ENCODE measurements around the gene MCTP2.

The MCTP2 gene

GRCh38 chr15:94230883-94231722 is at the start of gene MCTP2:
TSS of gene MCTP2 (plus strand) at chr15:94231561. CDS start at chr15:94298266, 66,705 bp downstream.
- DNase-seq = peak; percentile 92

GRCh38 chr15:94182883-94183282 is 48.5 kb upstream of the MCTP2 start:
- peak; percentile 9 for DNase-seq

GRCh38 chr15:94185547-94186236 is 45.7 kb upstream of the MCTP2 start:
- no peak for DNase-seq

- no peak for DNase-seq
Observed at GRCh38 chr15:94186770-94187331, 44.5 kb upstream of the MCTP2 start.

- no peak for DNase-seq
Observed at GRCh38 chr15:94193906-94194305, 37.5 kb upstream of the MCTP2 start.

- DNase-seq = no peak
Observed at GRCh38 chr15:94196531-94196930, 34.8 kb upstream of the MCTP2 start.

- no peak for DNase-seq
Observed at GRCh38 chr15:94198633-94199032, 32.7 kb upstream of the MCTP2 start.

GRCh38 chr15:94199725-94200124 is 31.6 kb upstream of the MCTP2 start:
- DNase-seq = no peak

- DNase-seq = peak; percentile 42
Observed at GRCh38 chr15:94203306-94203705, 28.1 kb upstream of the MCTP2 start.

- no peak for DNase-seq
Observed at GRCh38 chr15:94205366-94205765, 26.0 kb upstream of the MCTP2 start.

- peak; percentile 95 for DNase-seq
Observed at GRCh38 chr15:94206463-94207167, 24.7 kb upstream of the MCTP2 start.

- no peak for DNase-seq
Observed at GRCh38 chr15:94212291-94212690, 19.1 kb upstream of the MCTP2 start.

- DNase-seq = no peak
Observed at GRCh38 chr15:94225616-94226015, 5.7 kb upstream of the MCTP2 start.

- peak; percentile 69 for DNase-seq
Observed at GRCh38 chr15:94228611-94229010, 2.8 kb upstream of the MCTP2 start.

- peak; percentile 88 for DNase-seq
Observed at GRCh38 chr15:94229591-94230369, 1.6 kb upstream of the MCTP2 start.

GRCh38 chr15:94230431-94230882 is 904 bp upstream of the MCTP2 start:
- DNase-seq = peak; percentile 67

GRCh38 chr15:94231723-94232468 is 535 bp downstream of the MCTP2 start:
- peak; percentile 68 for DNase-seq

GRCh38 chr15:94233441-94233840 is 2.1 kb downstream of the MCTP2 start:
- peak; percentile 28 for DNase-seq

GRCh38 chr15:94234300-94234699 is 2.9 kb downstream of the MCTP2 start:
- DNase-seq = peak; percentile 39

GRCh38 chr15:94235041-94235440 is 3.7 kb downstream of the MCTP2 start:
- DNase-seq = no peak

- no peak for DNase-seq
Observed at GRCh38 chr15:94235646-94236045, 4.3 kb downstream of the MCTP2 start.

GRCh38 chr15:94236608-94237007 is 5.2 kb downstream of the MCTP2 start:
- DNase-seq = peak; percentile 25
